Stimulated activated CD4-positive, alpha-beta T cell treated with anti-CD3 and anti-CD28 coated beads, Interleukin-15, amount 100 ng/mL, for 48 hours (primary cell): ENCODE measurements around the gene ASIC1.

Experiments used
- DNase-seq, 2 donors: peaks; one replicate each; pipeline ENCODE4 v3.0.0-alpha.2; 2020; ENCODE audit warnings: low read depth in 2 of 2

The ASIC1 gene

DNA sequence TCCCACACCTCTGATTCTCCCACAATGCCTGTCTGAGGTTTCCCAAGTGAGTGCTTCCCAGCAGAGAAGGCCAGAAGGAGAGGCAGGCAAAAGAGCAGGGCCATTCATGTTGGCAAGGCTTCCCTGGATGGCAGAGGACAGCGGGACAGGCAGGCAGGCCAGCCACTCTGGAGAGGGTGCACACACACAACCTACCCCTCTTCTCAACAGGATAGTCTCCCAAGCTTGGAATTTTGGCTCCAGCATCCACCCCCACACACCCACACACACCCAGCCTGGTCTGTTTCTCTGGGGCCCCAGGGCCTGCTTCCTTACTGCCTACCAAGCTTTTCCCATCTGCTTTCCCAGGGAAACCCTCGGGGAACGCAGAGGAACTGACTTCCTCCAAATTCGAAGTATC is 16.7 kb upstream of the ASIC1 start:
- no peak for DNase-seq

DNA sequence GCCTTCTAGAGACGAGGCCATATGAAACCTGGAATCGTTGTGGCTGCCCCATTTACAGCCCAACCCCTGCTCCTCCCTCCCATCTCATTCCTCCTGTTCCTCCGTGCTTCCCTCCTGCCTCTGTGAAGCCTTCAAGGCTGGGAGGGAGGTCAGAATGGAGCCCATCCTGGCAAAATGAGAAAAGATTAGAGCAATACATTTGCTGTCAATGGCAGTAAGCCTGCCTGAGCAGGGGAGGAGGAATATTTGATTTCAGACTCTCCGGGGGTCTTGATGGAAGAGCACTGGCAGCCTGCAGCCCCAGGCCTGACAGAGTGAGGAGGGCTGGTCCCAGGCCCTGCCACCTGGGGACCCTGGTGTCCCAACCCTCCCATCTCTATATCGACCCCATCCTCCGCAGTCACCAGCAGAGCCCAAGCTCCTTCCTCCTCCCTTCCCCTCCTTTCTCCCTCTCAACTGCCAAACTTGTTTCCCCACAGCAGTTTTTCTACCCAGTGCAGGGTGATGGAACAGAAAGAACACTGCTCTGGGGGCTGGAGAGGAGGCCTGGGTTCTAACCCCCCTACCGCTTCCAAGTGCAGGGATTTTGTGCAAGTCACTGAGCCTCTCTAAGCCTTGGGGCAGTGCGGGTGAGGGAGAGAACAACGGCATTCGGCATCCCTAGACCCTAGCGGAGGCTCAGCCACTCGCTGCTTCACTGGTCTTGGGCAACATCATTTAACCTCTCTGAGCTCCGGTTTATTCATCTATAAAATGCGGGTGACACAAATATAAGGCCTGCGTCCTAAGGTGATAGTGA is 16.1 kb upstream of the ASIC1 start:
- DNase-seq: no peak

GRCh38 chr12:50041962-50042361 is 15.4 kb upstream of the ASIC1 start:
- no peak for DNase-seq

GRCh38 chr12:50042693-50043092 is 14.7 kb upstream of the ASIC1 start:
- DNase-seq: no peak

- no peak for DNase-seq
These were observed 14.1 kb upstream of the ASIC1 start for GRCh38 chr12:50043308-50043707.

GRCh38 chr12:50043854-50044253 is 13.5 kb upstream of the ASIC1 start:
- no peak for DNase-seq

- DNase-seq: no peak
These were observed 9.6 kb upstream of the ASIC1 start for GRCh38 chr12:50047693-50048250.

- no peak for DNase-seq
These were observed 7.9 kb upstream of the ASIC1 start for GRCh38 chr12:50049254-50050118.

DNA sequence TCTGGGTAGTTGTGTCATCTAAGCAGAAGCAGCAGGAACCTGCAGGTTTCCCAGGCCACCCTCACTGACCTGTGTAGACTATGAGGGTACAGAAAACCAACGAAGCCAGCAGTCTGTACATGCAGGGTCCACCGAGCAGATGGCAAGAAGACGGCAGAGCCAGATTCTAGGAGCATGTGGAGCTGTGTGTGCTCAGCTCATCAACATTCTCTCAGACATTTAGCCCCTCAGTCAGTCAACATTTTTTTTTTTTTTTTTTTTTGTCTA is 7.3 kb upstream of the ASIC1 start:
- no peak for DNase-seq

GRCh38 chr12:50050410-50051098 is 6.8 kb upstream of the ASIC1 start:
- DNase-seq: no peak

DNA sequence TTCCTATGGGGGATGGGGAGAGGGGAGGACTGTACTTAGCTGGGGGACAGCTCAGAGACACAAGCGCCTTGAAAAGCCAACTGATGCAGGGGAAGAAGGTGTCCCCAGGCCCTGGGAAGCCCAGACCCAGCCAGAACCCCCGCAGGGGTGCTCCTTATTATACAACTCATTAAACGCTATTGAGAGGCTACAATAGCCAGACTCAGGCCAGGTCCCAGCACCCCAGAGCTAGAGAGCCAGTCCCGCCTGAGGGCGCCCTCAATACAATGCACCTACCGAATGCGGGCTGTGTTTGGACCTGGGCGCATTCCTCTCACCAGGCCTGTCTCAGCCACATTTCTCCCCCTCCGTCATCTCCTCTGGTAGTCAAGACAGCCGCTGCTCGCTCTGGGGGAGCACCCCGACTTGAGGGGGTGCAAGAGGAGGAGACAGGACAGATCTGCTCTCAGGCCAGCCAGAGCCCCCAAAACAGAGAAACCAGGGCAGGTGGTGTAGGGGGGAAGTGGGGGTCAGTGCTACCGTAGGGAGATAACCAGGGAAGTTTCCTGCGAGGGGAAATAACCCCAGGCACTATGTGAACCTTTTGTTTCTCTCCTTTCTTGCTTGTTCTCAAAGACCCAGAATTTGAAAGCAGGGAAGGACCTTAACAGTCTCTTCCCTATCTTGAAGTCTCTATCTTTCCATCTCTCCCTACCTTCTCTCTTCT is 6.1 kb upstream of the ASIC1 start:
- no peak for DNase-seq

DNA sequence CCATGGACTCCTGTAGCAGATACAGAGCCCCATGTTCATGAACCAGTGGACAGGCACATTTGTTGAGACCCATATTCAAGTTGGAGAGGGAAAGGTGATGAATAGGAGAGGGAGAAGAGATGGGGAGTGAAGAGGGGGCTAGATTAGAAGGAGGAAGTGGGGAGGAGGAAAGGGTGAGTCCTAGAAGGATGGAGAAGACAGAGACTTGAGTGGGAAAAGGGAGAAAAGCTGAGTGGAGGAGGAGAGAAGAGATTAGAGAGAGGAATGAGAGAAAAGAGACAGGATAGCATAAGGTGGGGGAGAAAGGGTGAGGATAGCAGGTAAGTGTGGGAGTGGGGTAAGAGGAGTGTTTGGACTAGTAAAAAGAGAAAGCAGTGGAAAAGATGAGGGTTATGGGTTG is 4.9 kb upstream of the ASIC1 start:
- DNase-seq: no peak

DNA sequence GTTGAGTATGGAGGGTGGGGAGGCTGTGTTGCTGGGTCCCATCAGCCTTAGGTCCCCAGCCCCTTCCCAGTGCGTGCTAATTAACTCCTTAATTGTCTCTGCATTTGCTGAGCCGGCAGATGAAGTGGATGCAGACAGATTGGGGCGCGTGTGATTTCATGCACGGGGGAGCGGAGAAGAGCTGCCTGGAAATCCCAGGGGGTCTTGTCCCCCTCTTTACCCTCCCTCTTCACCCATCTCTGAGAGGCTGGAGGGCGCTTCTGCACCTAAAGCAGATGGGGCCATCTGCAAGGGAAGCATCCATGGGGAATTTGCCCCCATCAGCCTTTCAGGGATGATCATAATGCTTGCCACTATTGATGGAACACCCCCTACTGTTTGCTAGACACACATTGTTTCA is 4.4 kb upstream of the ASIC1 start:
- DNase-seq: no peak

DNA sequence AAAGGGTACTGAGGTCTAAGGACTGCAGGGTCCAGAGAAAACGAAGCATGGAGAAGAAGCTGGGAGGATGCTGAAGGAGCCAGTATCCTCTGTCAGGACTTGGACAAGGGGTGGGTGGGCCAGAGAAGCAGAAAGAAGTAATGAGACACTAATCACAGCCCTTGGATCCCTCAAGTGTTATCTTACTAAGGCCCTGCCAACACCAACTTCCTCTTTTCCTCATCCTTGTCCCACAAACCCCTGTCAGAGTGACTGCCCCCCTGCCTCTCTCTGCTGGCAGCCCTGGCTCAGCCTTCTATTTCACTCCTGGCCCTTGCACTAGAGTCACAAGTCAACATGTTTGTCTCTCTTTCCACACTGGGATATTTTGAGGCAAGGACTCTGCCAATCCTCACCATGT is 3.8 kb upstream of the ASIC1 start:
- no peak for DNase-seq

DNA sequence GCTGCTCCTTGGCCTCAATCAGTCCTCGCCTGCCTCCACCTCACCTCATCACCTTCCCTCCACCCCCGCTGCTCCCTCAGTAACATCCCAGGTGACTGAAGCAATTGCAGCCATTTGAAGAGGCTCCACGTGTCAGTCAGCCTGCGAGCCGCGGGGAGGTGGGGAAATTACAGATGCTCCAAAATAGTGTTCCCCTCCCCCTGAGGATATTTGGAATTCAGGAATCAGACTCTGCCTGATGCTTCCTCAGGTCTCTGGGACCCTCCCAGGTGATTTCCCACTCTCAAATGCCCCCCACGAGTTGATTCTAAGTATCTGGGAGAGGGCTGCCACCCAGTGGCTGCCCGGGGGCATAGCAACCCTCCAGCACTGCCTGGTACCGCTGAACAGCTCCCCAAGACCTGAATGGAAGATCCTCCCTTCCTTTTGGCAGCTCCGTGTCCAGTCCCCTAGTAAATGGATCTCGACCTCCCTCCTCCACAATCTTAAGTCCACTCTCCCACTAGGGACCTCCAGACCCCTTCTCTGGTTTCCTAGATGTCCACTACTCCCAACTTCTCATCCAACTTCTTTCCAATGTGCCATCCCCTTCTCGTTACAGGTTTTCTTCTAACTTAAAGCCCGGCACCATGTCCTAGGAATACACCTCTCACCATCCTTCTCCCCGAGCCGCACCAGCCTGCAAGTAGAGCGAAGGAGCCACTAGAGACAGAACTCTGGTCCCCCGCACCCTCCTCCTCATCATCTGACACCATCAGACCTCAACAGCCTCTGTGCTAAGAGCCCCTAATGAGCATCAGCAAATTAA is 1.4 kb upstream of the ASIC1 start:
- peak; percentile 38 to 42 for DNase-seq

DNA sequence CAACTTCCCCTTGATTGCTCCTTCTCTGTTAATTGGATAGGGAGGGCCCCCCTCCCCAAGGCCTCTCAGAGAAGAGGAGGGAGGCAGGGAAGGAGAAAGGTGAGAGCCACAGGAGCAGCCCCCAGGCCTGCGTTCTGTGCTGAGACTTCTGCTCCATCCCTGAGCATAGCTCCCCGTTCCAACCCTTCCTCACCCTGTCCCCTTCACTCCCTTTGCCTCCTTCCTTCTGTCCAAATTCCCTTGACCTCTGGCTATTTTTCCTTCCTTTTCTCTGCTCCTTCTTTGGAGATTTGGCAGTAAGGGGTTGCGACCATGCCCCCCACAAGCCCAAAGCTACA is 788 bp upstream of the ASIC1 start:
- DNase-seq: no peak

DNA sequence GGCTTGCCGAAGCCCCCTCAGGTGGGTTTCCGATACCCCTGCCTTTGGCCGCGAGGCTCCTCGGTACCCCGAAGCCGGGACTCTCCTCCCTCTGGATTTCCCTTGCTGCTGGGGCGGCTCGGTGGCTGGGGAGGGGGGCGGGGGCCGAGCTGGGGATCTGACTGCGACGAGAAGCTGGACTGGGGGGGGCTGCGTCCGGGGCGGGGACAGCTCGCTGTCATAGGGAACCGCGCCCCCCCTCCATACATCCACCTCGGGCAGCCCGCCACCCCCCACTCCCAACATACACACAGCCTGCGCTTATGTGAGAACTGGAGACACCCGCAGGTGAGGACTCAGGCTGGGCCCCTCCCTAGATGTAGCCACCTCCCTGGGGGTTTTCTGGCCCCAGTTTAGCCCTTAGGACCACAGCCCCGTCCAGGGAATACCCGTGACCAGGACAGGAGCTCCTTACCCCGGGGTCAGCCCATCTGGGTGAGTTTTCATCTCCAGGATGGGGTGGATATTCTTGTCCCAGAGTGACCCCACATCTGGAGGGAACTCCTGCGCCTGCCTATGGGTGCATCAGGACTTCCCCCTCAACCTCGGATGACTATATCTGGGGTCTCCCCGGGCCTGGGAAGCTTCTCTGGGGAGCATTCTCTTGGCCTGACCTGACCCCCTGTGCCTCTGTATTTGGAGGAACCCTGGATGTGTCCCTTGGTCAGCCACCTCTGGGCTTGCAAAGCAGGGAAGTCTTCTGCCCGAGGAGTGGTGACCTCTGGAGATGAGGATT is 687 bp downstream of the ASIC1 start:
- DNase-seq: no peak

DNA sequence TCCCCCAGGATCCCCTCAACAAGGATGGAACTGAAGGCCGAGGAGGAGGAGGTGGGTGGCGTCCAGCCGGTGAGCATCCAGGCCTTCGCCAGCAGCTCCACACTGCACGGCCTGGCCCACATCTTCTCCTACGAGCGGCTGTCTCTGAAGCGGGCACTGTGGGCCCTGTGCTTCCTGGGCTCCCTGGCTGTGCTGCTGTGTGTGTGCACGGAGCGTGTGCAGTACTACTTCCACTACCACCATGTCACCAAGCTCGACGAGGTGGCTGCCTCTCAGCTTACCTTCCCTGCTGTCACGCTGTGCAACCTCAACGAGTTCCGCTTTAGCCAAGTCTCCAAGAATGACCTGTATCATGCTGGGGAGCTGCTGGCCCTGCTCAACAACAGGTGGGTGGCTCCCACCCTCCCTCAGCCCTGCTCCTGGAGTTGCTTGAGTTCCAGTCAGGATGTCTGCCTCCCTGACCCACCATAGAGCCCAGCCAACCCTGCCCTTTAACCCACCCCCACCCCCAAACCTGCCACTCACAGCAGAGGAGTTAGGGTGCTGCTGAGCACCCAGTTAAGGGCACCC is 1.4 kb downstream of the ASIC1 start:
- DNase-seq: no peak

- peak; percentile 49 to 57 for DNase-seq
These were observed 2.2 kb downstream of the ASIC1 start for GRCh38 chr12:50059440-50060119.

DNA sequence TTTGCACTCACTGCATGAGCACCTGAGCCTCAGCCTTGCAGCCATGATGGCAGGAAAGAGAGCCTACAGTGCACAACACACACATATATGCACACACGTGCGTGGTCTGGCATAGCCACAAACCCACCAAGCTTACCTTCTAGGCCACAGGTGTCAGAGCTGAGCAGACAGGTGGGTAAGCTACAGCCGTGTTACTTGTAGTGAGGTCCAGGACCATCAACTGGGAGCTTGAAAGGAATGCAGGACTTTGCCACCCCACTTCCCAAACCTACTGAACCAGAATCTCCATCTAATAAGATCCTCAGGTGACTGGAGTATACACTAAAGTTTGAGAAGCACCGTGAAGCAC is 2.7 kb downstream of the ASIC1 start:
- no peak for DNase-seq
